ENCODE measurements around the gene SLC29A4.
"Not testable (repeated sequence)": the region's sequence is repeated elsewhere in the genome, so short reads cannot be mapped to it uniquely, and the experiment has no call there.

Gene SLC29A4

GRCh38 chr7:5291301-5291700 lies 8.6 kb downstream of the SLC29A4 start:
- Histone ChIP-seq H3K27ac (no peak overlapping the region), H3K27me3 (peaks cover 30% of the 10 kb centered on the region), H3K4me1 (ENCODE audit: control insufficient read depth in 1 of 2, insufficient read depth in 1 of 2, low read depth in 1 of 2, low read length in 1 of 2) (no peaks in the 10 kb centered on the region), H3K36me3 (no peaks in the 10 kb centered on the region), H3K4me3 (ENCODE audit: low read depth in 1 of 2, low read length in 1 of 2) (no peak overlapping the region), H3K9me3 (no peaks in the 10 kb centered on the region)
- TF ChIP-seq, protein P1, sequence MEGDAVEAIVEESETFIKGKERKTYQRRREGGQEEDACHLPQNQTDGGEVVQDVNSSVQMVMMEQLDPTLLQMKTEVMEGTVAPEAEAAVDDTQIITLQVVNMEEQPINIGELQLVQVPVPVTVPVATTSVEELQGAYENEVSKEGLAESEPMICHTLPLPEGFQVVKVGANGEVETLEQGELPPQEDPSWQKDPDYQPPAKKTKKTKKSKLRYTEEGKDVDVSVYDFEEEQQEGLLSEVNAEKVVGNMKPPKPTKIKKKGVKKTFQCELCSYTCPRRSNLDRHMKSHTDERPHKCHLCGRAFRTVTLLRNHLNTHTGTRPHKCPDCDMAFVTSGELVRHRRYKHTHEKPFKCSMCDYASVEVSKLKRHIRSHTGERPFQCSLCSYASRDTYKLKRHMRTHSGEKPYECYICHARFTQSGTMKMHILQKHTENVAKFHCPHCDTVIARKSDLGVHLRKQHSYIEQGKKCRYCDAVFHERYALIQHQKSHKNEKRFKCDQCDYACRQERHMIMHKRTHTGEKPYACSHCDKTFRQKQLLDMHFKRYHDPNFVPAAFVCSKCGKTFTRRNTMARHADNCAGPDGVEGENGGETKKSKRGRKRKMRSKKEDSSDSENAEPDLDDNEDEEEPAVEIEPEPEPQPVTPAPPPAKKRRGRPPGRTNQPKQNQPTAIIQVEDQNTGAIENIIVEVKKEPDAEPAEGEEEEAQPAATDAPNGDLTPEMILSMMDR (IDR thresholded peaks at IDR 0.05), result no peak

DNA sequence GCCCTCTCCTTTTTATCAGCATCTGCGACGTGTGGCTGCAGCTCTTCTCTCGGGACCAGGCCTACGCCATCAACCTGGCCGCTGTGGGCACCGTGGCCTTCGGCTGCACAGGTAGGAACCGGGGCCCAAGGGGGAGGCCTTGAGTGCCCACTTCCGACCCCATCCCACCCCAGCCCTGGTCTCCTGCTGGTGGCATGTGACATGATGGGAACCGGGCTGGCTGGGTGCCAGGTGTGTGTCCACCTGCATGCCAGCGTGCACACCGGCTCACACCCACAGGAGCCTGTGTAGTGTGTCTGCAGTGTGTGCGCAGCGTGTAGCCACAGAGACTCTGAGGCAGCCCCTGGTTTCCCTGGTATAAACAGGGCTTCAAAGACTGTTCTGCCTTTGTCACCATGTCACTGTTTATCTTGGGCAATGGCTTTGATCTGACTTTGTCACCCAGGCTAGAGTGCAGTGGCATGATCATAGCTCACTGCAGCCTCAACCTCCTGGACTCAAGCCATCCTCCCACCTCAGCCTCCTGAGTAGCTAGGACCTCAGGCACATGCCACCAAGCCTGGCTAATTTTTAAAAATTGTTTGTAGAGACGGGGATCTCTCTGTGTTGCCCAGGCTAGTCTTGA lies 9.1 kb downstream of the SLC29A4 start:
- not testable (repeated sequence) for H3K36me3 ChIP-seq; H3K4me3 ChIP-seq (ENCODE audit: low read depth in 1 of 2, low read length in 1 of 2); H3K4me1 ChIP-seq (ENCODE audit: control insufficient read depth in 1 of 2, insufficient read depth in 1 of 2, low read depth in 1 of 2, low read length in 1 of 2); H3K9me3 ChIP-seq; H3K27ac ChIP-seq
- peaks cover 33% of the 10 kb centered on the region for H3K27me3 ChIP-seq

- H3K9me3 ChIP-seq, result no peaks in the 10 kb centered on the region
- H3K36me3 ChIP-seq, result no peaks in the 10 kb centered on the region
- TF ChIP-seq, protein P1 (IDR thresholded peaks at IDR 0.05), result no peak
- peaks cover 54% of the 10 kb centered on the region for H3K27me3 ChIP-seq
- no peak overlapping the region for H3K4me3 ChIP-seq (ENCODE audit: low read depth in 1 of 2, low read length in 1 of 2)
- no peak overlapping the region for H3K27ac ChIP-seq
- H3K4me1 ChIP-seq (ENCODE audit: control insufficient read depth in 1 of 2, insufficient read depth in 1 of 2, low read depth in 1 of 2, low read length in 1 of 2), result peaks cover 4% of the 10 kb centered on the region in 2 experiments
These were observed 11.6 kb downstream of the SLC29A4 start for GRCh38 chr7:5294169-5294987.

DNA sequence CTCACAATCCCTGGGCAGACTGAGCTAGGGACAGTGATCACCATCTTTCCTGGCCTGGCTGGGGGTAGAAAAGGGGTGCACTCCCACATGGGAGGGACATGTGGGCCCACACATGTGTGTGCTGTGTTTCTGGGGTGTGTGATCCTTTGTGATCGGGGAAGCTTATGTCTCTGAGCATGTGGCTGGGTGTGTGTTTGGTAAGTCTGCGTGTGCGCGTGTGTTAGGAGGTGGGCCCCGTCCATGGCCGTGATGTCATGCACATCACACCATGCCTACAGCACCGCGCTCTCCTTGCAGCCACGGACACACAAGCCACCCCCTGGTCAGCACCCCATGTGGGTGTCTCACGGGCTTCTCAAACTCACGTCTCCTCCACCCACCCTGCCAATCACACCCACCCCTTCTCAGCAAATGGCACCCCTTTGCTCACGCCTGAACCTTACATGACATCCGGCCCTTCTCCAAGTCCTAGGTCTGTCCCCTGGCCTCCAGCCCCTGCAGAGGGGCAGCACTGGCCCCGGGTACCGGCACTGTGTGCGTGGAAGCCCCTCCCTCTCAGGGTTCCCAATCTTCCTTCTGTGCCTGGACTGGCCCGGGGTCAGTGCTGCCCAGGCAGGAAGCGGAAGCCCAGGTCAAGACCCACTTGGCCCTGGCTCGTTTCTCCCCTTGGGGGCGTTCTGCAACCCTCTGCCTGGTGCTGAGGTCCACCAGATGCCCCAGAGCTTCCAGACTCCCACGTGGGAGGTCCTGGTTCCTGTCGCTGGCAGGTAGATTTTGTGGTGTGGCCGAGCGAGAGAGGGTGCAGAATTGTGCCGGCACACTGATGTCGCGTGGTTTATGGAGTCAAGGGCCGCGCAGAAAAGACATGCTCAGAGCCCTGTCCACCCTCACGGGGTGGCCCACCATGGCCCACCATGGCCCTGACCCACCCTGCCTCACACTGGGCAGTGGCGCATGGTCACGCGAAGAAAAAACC lies 12.6 kb downstream of the SLC29A4 start:
- Histone ChIP-seq H3K27ac (no peak overlapping the region), H3K27me3 (peaks cover 55% of the 10 kb centered on the region), H3K4me1 (ENCODE audit: control insufficient read depth in 1 of 2, insufficient read depth in 1 of 2, low read depth in 1 of 2, low read length in 1 of 2) (peaks cover 4% of the 10 kb centered on the region in 2 experiments), H3K4me3 (ENCODE audit: low read depth in 1 of 2, low read length in 1 of 2) (no peak overlapping the region), H3K36me3 (no peaks in the 10 kb centered on the region), H3K9me3 (no peaks in the 10 kb centered on the region)
- TF ChIP-seq, protein P1 (IDR thresholded peaks at IDR 0.05), result no peak

DNA sequence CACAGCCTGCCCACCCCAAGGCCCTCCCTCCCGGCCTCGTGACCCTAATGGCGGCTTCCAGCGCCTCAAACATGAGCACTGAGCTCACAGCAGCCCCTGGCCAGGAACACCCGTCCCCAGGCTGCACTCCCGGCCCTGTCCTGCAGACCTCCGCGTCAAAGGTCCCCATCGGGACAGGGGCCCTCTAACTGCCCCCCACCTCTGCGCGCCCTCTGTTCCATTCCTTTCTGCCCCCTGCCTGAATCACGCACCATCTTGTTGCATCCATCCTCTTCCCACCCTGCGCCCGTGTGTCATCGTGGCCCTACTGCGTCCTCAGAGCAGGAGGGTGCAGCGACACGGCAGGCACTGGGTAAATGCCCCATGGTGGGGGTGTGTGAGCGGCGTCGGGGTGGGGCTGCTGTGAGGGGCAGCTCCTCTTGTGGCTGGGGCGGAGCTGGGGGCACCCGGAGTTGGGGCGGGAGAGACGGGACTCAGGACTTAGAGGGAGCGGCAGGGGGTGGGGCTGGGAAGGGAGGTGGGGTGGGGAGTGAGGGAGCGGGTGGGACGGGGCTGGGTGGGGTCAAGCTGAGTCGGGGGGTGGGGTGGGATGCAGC lies 13.4 kb downstream of the SLC29A4 start:
- TF ChIP-seq, protein P1 (IDR thresholded peaks at IDR 0.05), result no peak
- Histone ChIP-seq H3K27me3 (peaks cover 58% of the 10 kb centered on the region), H3K27ac (no peak overlapping the region), H3K4me3 (ENCODE audit: low read depth in 1 of 2, low read length in 1 of 2) (no peak overlapping the region), H3K4me1 (ENCODE audit: control insufficient read depth in 1 of 2, insufficient read depth in 1 of 2, low read depth in 1 of 2, low read length in 1 of 2) (peaks cover 4% of the 10 kb centered on the region in 2 experiments), H3K9me3 (no peaks in the 10 kb centered on the region), H3K36me3 (no peaks in the 10 kb centered on the region)

Data from neutrophil (primary cell).